Colon (tissue), 2 donors: Measurements from ENCODE around the gene ITSN2.
"Not testable (repeated sequence)": the region's sequence is repeated elsewhere in the genome, so short reads cannot be mapped to it uniquely, and the experiment has no call there.

Experiments used
- FAIRE-seq: peaks from 2 replicates; lab custom pipeline; 2012; peaks lifted over from hg19 to GRCh38; lab: Jason Lieb, UNC
- donor health status: control.
- donor health status: control.

The ITSN2 gene

GRCh38 chr2:24360050-24360962 lies at the start of gene ITSN2:
Gene ITSN2, minus strand, starts transcription at chr2:24360536. Its CDS starts 32,454 bp downstream, at chr2:24328082.
- FAIRE-seq, result no peak

DNA sequence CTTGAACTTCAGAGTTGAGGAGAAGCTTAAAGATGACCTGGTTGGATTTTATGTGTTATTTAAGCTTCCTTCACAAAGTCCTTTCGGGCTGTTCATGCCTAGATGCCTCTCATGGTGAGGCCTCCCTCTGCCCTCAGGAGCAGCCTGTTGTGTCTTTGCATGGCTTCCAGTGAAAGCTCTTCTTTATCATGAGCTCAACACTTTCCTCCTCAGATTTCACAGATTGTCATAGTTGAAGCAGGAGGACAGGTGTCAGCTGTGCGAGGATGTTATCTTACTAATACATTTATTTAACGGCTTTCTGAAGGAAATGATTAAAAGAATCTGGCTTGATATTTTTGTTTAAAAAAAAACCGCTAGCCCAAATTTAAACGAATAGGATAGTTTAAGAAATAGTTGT lies 48.8 kb upstream of the ITSN2 start:
- FAIRE-seq, result no peak

DNA sequence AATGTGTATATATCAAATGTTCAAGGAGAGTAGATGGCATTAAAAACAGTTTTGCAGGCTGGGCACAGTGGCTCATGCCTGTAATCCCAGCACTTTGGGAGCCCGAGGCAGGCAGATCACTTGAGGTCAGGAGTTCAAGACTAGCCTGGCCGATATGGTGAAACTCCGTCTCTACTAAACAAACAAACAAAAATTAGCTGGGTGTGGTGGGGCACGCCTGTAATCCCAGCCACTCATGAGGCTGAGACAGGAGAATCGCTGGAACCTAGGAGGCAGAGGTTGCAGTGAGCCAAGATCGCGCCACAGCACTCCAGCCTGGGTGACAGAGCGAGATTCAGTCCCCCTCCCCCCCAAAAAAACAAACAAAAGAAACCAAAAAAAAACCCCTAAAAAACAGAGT lies 48.4 kb upstream of the ITSN2 start:
- not testable (repeated sequence) for FAIRE-seq

DNA sequence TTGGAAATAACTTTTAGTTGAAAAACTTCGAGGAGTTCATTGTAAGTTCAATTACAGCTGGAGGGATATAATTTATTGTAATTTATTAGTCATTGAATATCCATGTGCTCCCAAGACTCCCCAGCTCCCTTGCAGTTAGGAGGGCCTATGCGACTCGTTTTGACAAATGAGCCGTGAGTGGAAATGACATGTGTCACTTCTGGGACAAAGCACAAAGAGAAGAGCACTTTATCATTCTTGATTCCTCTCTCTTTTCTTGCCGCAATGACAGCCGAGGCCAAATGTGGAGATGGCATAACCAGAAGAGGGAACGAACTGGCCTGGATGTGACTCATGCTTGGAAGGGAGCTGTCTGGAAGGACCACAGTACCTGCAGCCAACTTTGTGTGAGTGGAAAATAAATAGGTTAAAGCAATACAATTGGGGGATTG lies 44.2 kb upstream of the ITSN2 start:
- no peak for FAIRE-seq

GRCh38 chr2:24403832-24404212 lies 43.5 kb upstream of the ITSN2 start:
- no peak for FAIRE-seq

- no peak for FAIRE-seq
These were observed 43.0 kb upstream of the ITSN2 start for GRCh38 chr2:24403168-24403831.

DNA sequence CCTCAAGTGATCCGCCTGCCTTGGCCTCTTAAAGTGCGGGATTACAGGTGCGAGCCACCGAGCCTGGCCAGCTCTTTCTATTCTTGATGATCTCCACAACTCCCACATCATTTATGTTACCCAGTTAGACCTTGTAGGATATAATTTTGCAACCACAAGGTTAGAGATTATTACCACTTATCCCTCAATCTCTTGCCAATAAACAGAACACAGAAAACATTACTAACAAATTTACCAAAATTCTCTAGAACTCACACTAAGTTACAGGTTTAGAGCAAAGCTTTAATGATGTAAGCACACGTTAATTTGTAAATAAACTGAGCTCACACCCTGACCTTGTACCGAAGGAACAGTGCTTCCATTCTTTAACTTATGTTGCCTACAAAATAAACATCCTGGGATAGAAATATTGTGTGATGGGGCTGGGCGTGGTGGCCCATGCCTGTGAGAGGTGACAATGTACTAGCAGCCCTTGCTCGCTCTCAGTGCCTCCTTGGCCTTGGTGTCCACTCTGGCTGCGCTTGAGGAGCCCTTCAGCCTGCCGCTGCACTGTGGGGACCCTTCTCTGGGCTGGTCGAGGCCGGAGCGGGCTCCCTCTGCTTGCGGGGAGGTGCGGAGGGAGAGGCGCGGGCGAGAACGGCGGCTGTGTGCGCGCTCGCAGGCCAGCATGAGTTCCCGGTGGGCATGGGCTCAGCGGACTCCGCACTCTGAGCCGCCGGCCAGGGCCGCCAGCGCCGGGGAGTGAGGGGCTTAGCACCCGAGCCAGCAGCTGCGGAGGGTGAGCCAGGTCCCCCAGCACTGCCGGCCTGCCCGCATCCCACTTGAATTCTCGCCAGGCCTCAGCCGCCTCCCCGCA lies 42.1 kb upstream of the ITSN2 start:
- no peak for FAIRE-seq

- FAIRE-seq, result no peak
These were observed 40.0 kb upstream of the ITSN2 start for GRCh38 chr2:24400207-24400907.

GRCh38 chr2:24399434-24400206 lies 39.3 kb upstream of the ITSN2 start:
- FAIRE-seq, result no peak

- FAIRE-seq, result no peak
These were observed 34.7 kb upstream of the ITSN2 start for GRCh38 chr2:24394998-24395397.

DNA sequence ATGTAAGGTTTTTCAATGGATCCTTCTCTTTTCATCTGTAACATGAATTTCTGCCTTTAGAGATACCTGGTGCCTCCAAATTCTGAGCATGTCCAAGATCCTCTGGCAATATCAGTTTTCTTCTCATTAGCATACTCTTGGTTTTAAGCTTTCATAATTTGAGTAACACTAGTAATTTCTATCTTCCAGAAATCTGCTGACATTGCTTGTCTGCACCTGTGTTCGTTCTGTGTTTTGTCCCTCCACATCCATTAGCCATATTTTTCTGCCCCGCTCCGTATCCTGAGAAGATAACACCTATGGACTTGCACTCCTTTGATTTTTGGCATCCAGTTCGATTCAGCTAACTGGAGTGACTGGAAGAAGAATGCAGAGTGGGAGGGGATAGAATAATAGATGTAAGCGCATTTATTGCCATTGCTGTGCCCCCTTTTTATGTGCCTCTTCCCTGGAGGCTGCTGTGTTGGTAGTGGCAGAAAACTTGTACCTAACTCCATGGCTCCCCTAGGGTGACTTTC lies 32.3 kb upstream of the ITSN2 start:
- no peak for FAIRE-seq

GRCh38 chr2:24385366-24385765 lies 25.0 kb upstream of the ITSN2 start:
- FAIRE-seq, result no peak

- no peak for FAIRE-seq
These were observed 22.2 kb upstream of the ITSN2 start for GRCh38 chr2:24382363-24383073.

- FAIRE-seq, result no peak
These were observed 20.5 kb upstream of the ITSN2 start for GRCh38 chr2:24380820-24381219.

DNA sequence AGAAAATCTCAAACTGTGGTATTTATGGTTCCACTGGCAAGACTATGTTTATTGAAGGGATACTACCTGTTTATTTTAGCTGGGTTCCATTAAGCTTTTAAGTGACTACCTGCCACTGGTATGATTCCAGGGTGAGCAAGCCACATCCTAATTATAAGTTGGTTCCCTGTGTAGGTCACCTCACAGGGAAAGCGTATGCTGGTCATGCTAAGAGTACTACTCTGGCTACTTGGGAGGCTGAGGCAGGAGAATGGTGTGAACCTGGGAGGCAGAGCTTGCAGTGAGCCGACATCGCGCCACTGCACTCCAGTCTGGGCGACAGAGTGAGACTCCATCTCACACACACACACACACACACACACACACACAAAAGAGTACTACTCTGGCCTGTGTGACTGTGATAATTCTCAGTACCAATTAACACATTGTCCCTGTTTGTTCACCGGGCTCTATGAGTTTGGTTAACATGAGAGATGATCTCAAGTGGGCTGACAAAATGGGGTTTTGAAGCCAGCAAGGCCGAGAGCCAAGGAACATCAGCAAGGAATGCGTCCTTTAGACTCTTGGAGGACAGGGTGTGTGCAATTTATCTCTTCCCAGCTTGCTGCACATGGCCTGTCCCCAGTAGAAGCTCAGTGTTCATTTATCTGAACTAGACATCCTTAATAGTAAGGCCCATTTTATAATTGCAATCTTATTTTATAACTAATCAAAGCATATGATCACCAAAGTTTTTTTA lies 15.2 kb upstream of the ITSN2 start:
- FAIRE-seq, result no peak

DNA sequence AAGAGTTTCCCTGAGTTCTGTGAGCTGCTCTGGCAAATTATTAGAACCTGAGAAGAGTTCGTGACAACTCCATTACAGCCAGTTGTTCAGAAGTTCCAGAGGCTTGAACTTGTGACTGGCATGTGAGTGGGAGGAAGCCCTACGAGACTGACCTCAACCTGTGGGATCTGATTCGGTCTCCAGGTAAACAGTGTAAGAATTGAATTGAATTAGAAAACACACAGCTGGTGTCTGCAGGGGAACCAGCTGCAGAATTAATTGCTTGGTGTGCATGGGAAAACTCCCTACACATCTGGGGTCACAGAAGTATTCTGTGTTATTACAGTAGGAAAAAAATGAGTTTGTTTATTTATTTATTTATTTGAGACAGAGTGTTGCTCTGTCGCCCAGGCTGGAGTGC lies 14.0 kb upstream of the ITSN2 start:
- FAIRE-seq, result no peak

DNA sequence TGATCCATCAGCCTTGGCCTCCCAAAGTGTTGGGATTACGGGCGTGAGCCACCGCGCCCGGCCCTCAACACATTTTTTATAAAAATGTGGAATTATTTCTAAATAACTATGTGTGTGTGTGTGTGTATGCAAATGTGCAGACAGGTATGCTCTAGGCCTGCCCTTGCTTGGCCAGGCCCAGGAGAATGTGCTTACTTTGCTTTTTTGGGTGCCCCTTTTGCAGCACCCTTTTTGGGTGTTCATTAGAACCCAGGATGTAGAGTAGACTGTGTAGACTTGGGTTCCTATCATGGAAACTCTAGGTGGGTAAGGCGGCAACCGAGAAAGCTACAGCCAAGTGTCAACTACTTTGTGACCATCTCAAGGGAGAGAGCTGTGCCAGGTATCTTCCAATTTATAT lies 11.7 kb upstream of the ITSN2 start:
- no peak for FAIRE-seq

- no peak for FAIRE-seq
These were observed 5.5 kb upstream of the ITSN2 start for GRCh38 chr2:24365826-24366225.

DNA sequence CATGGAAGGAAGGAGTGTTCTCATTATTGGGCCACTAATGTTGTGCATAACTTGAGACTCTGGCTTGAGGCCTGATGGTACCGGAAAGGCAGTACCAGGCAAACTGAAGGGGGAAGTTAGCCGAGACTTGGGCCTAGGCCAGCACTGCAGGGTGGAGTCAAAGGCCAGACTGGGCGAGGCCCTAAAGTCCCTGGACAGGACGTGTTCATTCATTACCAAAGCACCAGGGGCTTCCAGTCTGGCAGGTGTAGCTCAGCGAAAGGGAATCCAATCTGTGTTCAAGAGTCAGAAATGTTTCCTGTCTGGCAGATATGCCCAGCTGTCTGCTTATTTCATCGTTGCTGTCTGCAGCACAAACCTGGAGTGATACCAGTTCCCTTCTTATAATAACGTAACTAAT lies 4.7 kb upstream of the ITSN2 start:
- FAIRE-seq, result no peak

- no peak for FAIRE-seq
These were observed 3.0 kb upstream of the ITSN2 start for GRCh38 chr2:24363301-24363700.
